NCI-H748 treated with DMSO at 0.1 percent for 48 hours (cell line): Measurements from ENCODE around the gene NR6A1.
A peak's percentile ranks its signal among the peaks of the same experiment; 100 is the strongest.
"Not testable (repeated sequence)": the region's sequence is repeated elsewhere in the genome, so short reads cannot be mapped to it uniquely, and the experiment has no call there.

Experiments used
- DNase-seq: peaks from one replicate; lab custom pipeline; 2025; lab: John Stamatoyannopoulos, UW

The NR6A1 gene

DNA sequence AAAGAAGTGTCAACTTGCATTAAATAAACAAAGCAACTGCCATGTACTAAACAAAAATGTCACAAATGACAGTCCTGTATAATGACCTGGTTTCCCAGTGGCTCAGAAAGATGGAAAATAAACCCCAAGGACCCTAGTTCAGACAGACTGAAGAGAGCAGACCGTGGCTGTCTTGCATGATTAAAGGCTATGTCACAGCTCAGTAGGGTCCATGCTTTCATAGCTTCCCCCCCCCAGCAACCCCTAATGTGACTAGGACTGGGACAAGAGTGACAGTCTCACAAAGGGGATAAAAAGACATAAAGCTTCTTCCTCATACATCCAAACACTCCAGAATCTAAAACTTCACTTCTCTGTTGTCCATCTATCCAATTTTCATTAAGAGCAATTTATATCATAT lies 113.6 kb downstream of the NR6A1 start:
- no peak for DNase-seq

DNA sequence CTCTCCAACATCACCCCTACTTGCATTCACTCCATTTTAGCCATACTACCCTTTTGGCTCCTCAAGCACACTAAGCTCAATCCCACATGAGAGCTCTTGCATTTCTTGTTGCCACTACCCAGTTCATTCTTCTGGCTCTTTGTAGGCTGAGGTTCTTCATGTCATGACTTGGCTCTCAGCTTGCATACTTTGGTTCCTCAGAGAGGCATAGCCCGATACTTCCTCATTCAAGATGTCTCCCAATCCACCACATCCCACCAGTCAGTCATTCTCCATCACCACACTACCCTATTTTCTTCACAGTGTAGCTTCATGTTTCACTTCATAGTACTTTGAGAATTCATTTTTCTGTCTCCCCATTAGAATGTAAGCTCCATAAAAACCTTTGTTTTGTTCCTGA lies 116.7 kb downstream of the NR6A1 start:
- no peak for DNase-seq

DNA sequence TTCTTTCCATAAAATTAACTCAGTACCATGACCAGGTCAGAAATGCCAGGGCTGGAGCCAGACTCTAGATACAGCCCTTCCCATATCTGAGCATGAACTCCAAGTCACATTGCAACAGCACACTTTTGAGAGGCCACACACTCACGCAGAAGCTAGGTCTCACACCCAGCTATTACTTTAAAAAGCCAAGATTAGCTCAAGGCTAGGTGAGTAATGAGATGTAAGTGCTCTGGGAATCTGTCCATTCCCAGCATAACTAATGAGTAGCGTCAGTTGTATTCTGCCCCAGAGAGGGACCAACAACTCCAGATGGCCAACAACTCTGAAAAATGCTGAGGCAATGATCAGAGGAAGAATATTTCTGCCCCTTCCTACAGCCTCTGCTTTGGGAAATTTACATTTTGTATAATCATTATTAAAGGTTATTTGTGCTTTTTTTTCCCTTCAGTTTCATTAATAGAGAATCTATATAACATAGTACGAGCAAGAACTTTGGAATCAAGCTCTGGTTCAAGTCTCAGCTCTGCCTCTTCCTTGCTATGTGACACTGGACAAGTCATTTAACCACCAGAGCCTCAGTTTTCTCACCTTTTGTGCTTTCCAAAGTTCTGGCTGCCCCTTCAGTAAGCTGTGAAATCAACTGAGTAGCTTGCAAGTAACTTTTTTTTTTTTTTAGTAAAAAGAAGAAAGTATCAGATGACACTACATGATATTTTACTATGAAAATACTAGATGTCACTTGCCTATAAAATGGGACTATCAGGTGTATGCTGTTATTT lies 118.3 kb downstream of the NR6A1 start:
- DNase-seq = no peak

DNA sequence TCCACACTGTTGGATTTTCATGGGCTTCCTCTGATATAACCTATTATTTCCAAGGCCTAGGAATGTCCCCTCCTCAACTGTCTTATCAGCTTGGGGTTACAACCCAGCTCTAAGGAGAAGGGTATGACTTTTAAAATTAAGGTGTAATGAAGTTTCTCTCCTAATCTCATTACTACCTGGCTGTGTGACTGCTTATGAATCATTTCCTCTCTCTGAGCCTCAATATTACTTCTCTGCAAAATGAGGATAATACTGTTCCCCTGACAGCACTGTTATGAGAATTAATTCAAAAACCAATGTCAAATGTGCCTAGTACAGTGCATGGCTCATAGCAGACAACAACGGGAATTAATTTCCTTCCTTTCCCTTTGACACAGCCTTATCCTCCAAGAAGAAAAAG lies 118.9 kb downstream of the NR6A1 start:
- no peak for DNase-seq

DNA sequence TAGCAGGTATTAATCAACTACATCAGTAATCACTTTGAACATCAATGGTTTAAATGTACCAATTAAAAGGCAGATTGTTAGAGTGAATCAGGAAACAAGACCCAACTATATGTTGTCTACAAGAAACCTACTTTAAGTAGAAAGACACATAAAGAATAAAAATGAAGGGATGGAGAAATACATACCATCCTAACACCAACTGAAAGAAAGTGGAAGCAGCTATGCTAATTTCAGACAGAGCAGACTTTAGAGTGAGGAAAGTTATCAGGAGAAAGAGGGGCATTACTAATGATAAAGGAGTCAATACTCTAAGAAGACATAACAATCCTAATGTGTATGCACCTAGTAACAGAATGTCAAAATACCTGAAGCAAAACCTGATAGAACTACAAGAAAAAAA lies 125.8 kb downstream of the NR6A1 start:
- DNase-seq = no peak

DNA sequence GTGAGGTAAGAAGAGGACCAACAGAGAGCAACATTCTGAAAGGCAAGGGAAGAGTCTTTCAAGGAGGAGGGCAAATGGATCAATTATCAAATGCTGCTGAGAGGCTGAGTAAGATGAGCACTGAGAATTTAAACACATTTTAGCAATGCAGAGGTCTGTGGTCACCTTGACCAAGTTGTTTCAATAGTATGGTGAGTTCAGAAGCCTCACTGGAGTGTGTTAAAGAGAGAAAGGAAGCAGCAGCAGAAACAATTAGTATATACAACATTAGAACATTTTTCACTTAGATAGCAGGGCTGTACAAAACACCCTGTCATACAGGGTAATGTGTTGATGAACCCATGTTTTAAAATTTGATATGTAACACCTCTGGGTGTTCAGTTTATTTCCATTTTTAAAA lies 131.5 kb downstream of the NR6A1 start:
- no peak for DNase-seq

DNA sequence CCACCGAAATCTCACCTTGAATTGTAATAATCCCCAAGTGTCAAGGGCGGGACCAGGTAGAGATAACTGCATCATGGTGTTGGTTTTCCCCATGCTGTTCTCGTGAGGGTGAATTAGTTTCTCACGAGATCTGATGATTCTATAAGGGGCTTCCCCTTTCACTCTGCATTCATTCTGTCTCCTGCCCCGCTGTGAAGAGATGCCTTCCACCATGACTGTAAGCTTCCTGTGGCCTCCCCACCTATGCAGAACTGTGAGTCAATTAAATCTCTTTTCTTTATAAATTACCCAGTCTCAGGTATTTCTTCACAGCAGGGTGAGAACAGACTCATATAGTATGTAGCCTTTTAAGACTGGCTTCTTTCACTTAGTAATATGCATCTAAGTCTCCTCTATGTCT lies 135.8 kb downstream of the NR6A1 start:
- no peak for DNase-seq

DNA sequence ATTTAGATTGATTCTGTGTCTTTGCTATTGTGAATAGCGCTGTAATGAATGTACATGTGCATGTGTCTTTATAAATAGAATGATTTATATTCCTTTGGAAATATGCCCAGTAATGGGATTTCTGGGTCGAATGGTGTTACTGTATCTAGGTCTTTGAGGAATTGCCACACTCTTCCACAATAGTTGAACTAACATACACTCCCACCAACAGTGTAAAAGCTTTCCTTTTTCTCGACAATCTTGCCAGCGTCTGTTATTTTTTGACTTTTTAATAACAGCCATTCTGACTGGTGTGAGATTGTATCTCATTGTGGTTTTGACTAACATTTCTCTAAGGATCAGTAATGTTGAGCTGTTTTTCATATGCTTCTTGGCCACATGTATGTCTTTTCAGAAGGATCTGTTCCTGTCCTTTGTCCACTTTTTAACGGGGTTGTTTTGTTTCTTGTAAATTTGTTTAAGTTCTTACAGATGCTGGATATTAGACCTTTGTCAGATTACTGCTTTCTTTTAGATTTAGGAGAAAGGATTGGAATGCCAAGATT lies 139.0 kb downstream of the NR6A1 start:
- DNase-seq = no peak

DNA sequence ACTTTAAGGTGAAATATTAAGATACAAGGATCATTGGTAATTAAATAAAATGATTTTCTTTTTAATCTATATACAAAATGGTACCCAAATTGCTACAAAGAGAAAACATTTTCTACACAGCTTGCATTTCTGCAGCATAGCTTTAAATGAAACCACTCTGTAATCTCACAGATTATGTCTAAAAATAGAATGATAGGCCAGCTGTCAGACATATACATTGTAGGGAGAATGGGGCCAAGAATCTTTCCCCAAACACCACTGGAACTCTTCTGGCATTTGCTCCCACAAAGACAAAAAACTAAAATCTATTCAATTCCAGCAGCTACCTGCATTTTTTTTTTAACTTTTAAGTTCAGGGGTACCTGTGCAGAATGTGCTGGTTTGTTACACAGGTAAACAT lies 139.8 kb downstream of the NR6A1 start:
- DNase-seq = no peak

DNA sequence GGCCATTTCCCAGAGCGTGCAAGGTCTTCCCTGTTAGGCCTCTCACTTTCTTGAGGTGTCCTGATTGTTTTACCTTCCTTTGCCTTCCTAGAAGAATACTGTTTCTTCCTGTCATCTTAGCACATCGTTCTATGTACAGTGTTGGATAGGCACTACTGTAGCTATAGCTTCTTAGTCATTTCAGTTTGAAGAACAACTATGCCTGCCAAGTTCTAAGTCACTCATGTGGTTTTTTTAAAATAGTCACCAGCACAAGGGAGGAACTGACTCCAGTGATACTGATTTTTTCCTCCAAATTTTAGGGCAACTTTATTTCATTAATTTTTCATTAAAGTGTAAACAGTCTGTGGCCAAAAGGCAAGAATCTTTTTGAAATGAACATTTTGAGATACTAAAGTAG lies 141.5 kb downstream of the NR6A1 start:
- DNase-seq = no peak

DNA sequence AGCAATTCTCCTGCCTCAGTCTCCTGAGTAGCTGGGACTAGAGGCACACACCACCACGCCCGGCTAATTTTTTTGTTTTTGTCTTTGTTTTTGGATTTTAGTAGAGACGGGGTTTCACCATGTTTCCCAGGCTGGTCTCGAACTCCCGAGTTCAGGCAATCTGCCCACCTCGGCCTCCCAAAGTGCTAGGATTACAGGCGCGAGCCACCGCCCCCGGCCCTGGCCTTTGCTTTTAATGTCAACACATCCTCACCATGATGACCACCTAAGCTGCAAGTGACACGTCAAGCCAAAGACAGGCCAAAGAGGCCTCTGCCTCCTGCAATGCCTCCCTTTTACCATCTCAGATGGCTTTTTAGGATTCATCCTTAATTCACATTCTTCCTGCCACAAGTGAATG lies 142.4 kb downstream of the NR6A1 start:
- DNase-seq = no peak

DNA sequence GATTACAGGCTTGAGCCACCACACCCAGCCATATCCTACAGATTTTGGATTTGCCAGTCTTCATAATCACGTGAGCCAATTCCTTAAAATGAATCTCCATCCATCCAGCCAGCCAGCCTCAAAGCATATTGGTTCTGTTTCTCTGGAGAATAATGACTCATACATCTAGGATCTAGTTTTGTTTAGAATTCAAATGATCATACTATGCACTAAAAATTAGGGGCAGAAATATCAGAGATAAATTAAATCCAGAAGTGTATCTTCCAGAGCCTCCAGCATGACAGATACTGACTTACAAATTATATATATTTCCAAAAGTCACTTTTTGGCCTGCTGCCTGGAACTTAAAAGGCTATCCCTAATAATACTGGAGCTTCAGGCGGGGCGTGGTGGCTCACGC lies 144.8 kb downstream of the NR6A1 start:
- DNase-seq = no peak

DNA sequence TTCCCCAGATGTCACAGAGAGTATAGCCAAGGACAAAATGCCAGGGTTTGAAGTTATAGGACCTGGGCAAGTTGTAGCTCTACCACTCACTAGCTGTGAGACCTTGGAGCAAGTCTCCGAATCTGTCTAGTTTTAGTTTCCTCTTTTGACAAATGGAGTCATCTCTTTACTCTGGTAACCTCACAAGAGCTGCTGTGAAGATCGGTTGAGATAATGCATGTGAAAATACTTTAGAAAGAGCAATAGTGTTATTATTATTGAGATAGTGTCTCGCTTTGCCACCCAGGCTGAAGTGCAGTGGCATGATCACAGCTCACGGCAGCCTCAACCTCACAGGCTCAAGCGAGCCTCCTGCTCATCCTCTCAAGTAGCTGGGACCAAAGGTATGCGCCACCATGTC lies 146.0 kb downstream of the NR6A1 start:
- no peak for DNase-seq

DNA sequence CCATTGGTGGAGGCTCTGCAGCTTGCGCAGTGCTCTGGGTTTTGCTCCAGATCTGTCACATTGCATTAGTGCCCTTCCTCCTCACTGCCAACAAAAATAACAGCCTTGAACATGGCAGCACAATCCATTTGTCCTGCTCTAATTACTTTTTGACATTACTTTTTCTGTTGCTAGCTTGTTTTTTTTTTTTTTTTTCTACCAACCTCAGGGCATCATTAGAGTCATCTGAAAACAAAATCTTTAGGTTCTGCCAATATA lies 146.4 kb downstream of the NR6A1 start:
- no peak for DNase-seq

DNA sequence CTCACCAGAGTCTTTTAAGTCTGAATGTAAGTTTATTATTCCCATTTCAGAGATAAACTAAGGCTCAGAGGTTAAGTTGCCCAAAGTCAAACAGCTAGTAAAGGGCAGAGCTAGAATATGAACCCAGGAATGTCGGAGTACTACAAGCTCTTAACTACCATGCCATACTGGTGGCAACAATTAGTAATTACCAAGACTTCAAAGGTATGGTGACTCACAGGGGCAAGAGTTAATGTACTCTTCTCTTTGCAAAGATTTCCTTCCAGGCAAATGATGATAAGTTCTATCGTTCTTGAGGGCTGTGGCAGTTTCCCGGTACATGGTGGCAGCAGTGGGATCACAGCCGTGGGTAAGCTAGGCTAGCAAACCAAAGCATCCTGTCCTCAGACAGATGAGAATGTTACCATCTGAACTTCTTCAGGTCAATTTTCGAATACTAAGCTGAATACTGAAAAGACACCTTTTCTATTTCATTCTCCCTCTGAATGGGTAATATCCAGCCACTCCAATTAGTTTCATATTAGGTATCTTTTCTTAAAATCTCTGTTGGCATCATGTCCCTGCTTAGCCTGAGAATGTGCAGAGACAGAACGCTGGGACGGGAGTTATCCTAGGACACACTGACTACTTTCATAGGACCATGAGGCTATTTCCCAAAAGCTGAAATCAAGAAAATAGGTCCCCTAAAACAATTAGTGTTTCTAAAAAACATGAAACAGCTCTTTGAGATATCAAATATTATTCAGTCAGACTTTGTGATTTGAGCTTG lies 147.0 kb downstream of the NR6A1 start:
- DNase-seq = no peak

DNA sequence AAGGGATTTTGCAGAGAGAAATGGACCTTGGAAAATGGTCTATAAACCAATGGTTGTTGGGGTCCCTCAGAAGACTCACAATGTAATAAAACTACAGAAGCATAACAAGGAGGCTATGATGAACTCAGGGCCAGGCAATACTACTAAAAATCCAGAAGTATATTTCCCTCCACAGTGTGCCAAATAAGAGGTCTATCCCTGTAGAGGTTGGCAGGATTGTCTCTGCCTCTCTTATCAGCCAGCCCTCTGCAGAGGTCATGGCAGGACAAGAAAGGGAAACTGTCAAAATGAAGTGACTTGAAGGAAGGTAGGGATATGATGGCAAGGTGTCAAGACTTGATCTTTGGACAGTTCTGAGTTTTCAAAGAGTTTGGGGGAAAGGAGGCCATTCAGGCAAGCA lies 148.2 kb downstream of the NR6A1 start:
- no peak for DNase-seq

DNA sequence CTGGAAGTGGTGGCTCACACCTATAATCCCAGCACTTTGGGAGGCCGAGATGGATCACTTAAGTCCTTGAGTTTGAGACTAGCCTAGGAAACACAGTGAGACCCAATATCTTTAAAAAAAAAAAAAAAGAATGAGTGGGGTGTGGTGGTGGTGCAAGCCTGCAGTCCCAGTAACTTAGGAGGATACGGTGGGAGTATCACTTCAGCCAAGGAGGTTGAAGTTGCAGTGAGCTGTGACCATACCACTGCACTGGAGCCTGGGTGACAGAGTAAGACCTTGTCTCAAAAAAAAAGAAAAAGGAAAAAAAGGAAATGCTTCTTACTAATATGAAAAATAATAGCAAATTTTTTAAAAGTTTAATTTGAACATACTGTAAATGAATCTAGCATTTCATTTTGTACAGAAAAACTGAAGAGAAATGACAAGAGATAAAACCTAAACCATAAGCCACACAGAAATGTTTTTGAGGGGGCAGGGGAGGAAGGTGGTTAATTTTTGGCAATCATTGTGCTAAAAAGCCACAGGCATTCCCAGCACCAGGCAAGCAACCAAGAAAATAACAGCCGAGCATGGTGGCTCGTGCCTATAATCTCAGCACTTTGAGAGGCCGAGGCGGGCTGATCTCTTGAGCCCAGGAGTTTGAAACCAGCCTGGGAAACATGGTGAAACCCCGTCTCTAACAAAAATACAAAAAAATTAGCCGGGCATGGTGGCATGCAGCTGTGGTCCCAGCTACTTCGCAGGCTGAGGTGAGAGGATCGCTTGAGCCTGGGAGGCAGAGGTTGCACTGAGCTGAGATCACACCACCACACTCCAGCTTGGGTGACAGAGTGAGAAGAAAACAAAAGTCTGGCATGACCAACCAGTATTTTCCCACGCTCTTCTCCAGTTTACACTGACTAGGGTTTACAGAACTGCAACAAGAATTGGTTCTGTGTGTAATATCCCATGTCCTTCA lies 149.5 kb downstream of the NR6A1 start:
- no peak for DNase-seq

DNA sequence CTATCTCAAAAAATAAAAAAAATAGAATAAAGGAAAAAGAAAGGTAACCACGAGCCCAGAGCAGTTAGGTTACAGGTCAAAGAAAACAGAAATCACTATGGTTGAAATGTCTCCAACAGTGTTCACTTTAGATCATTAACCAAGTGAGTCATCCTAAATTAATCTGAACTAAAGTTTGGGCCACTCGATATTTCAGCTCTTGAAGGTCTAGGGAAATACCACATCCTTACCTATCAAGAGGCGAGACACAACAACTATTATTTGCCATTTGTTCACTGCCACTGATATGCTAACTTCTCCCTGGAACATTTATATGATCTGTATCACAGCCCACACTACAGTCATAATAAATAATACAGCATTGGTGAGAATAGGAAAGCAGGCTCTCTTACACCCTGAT lies 152.6 kb downstream of the NR6A1 start:
- DNase-seq = no peak

DNA sequence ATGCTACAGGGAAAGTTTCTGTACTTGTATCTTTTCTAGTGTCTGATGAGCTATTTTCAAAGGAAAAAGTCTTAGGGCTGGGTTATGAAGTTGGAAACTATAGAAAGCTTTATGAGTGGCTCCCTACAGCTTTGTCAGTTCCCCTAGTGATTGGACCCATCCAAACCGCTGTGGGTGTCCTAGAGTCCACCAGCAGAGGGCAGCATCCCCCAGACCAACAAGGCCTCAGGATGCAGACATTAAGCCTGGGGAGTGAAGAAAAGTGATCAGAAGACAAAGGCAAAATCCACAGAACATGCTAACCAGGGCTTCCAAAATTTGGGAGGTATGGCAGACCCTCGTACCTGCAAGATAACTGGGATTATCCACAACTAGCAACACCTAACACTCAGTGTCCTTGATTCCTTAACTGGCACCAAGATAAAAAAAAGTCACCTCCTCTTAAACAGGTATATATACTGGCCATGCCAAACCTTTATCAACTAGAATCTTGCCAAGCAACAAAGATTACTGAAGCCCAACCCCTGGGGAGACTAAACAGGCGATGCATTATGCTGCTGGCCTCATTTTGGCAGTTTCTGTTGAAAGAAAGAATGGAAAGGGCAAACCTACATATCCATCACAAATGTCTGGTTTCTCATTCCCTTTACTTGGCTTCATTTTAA lies 153.5 kb downstream of the NR6A1 start:
- DNase-seq = peak; percentile 38

DNA sequence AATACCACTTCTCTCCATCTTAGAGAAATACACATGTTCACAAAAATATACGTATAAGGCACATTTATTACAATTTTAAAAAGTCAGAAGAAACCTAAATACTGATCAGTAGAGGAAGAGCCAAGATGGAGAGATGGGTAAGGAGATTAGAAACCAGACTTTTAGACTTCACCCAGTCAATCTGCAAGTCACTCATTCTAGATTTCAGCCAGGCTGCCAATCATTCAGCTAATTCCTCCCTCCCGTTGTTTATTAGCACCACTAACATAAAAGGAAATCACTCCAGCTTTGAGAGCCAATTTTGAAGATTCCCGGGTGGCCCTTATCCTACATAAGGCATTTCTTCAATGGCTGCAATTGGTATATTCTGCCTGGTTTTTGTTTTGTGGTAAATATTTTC lies 154.2 kb downstream of the NR6A1 start:
- DNase-seq = no peak

DNA sequence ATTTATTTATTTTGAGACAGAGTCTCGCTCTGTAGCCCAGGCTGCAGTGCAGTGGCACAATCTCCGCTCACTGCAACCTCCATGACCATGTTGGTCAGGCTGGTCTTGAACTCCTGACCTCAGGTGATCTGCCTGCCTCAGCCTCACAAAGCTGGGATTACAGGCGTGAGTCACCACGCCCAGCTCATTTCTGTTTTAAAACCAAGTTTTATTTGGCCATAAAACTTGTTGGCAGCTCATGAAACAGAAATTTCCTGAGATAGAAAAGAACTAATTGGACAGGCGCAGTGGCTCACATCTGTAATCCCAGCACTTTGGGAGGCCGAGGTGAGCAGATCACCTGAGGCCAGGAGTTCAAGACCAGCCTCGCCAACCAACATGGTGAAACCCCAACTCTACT lies 155.3 kb downstream of the NR6A1 start:
- not testable (repeated sequence) for DNase-seq
